PC-9 (cell line): ENCODE results near the gene ANKS6.

ENCODE experiments used
- EZH2 ChIP-seq: fragments of 200-600 bp; sonication (generic); IDR thresholded peaks from 2 replicates; pipeline ENCODE4 v1.8.0; 2017; ENCODE audit warnings: antibody characterized with exemption, low read depth
- TF ChIP-seq, protein P1 (sequence below): fragments of 200-600 bp; sonication (generic); conservative IDR thresholded peaks from 2 replicates; pipeline ENCODE4 v1.6.1; 2017; ENCODE audit warnings: mixed run types, antibody characterized with exemption, mild to moderate bottlenecking, moderate library complexity

DNA sequence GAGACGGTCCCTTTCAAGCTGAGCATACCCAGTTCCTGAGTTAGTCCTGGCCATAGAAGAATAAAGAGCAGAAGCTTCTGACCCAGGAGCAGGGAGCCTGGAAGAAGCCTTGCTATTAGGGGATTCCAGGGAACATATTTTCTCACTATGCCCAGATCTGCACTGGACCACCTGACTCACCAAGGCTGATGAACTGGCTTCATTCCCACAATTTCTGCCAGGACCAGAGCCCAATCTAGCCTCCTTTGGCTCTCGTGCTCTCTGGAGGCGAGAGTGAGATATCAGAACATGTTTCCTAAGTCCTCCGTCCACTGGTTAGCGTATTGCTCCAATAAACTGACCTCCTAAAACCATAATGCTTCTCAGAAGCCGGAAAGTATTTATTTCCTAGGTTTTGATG, 97.5 kb downstream of the ANKS6 start:
- TF ChIP-seq, protein P1, sequence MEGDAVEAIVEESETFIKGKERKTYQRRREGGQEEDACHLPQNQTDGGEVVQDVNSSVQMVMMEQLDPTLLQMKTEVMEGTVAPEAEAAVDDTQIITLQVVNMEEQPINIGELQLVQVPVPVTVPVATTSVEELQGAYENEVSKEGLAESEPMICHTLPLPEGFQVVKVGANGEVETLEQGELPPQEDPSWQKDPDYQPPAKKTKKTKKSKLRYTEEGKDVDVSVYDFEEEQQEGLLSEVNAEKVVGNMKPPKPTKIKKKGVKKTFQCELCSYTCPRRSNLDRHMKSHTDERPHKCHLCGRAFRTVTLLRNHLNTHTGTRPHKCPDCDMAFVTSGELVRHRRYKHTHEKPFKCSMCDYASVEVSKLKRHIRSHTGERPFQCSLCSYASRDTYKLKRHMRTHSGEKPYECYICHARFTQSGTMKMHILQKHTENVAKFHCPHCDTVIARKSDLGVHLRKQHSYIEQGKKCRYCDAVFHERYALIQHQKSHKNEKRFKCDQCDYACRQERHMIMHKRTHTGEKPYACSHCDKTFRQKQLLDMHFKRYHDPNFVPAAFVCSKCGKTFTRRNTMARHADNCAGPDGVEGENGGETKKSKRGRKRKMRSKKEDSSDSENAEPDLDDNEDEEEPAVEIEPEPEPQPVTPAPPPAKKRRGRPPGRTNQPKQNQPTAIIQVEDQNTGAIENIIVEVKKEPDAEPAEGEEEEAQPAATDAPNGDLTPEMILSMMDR: no peak
- TF ChIP-seq EZH2: no peak
